Esophagus squamous epithelium (tissue), 5 donors: Measurements from ENCODE around the gene CCDC97. TPM values are rescaled to one million over a fixed set of nuclear protein-coding genes. Genes with fewer than 3 reads are reported as not detected.

Experiments
- DNase-seq: peaks from one replicate; lab custom pipeline; 2025; lab: John Stamatoyannopoulos, UW
- H3K27ac ChIP-seq, 4 donors: fragments of 200-600 bp; sonication (generic); one replicate each; pipeline ENCODE4 v1.5.1; 2016 to 2019; ENCODE audit warnings: mild to moderate bottlenecking in 1 of 4
- H3K27me3 ChIP-seq, 4 donors: fragments of 200-600 bp; sonication (generic); 1 replicate in 3 of 4; 2 replicates in 1 of 4; pipeline versions ENCODE4 v1.5.1 to v1.6.0; 2017 to 2021; ENCODE audit warnings: antibody characterized with exemption in 1 of 4
- H3K36me3 ChIP-seq, 3 donors: fragments of 200-600 bp; sonication (generic); one replicate each; pipeline ENCODE4 v1.5.1; 2016 to 2019
- H3K4me1 ChIP-seq, 3 donors: fragments of 200-600 bp; sonication (generic); one replicate each; pipeline ENCODE4 v1.5.1; 2017 to 2019
- H3K4me3 ChIP-seq, 4 donors: fragments of 200-600 bp; sonication (generic); 1 replicate in 3 of 4; 2 replicates in 1 of 4; pipeline ENCODE4 v1.5.1; 2016 to 2019; ENCODE audit warnings: mild to moderate bottlenecking in 2 of 4, moderate library complexity in 1 of 4
- H3K9me3 ChIP-seq, 3 donors: fragments of 200-600 bp; sonication (generic); one replicate each; pipeline ENCODE4 v1.5.1; 2016 to 2019
- POLR2A ChIP-seq, 4 donors: fragments of 450-650 bp; IDR thresholded peaks; one replicate each; pipeline ENCODE4 v1.6.1; 2017; ENCODE audit warnings: antibody characterized with exemption in 4 of 4, mild to moderate bottlenecking in 4 of 4, moderate library complexity in 3 of 4
- WGBS, 2 donors: methylation state at CpG; one replicate each; pipeline ENCODE4 v1.1.5; 2018; 5-methylcytosine and 5-hydroxymethylcytosine counted together
- intact Hi-C: fragments of 100-400 bp; cut with DNase I; formaldehyde crosslinking; loops from one replicate; pipeline ENCODE4 v1.15.0; 2022
- total RNA-seq, 4 donors: library from RNA; depleted of rRNA; stranded (reverse); fragments of >200 nt; gene quantifications; one replicate each; pipeline ENCODE4 v1.1.0, GENCODE V29; 2016
- TF ChIP-seq, protein P1 (sequence below), 6 experiments: fragments of 450-650 bp in 4 of 6; fragments of 200-600 bp in 2 of 6; sonication (generic) in 2 of 6; IDR thresholded peaks; one replicate each; pipeline ENCODE4 v1.5.1; 2016 to 2019; ENCODE audit warnings: antibody characterized with exemption in 6 of 6, mild to moderate bottlenecking in 4 of 6, moderate library complexity in 4 of 6
- donor health status: DM: yes; HTN: yes; CAD: no.

Gene CCDC97
- total RNA-seq, 4 donors from 2014 or later, result 9.4 to 19.5 (median 14.7) TPM

DNA sequence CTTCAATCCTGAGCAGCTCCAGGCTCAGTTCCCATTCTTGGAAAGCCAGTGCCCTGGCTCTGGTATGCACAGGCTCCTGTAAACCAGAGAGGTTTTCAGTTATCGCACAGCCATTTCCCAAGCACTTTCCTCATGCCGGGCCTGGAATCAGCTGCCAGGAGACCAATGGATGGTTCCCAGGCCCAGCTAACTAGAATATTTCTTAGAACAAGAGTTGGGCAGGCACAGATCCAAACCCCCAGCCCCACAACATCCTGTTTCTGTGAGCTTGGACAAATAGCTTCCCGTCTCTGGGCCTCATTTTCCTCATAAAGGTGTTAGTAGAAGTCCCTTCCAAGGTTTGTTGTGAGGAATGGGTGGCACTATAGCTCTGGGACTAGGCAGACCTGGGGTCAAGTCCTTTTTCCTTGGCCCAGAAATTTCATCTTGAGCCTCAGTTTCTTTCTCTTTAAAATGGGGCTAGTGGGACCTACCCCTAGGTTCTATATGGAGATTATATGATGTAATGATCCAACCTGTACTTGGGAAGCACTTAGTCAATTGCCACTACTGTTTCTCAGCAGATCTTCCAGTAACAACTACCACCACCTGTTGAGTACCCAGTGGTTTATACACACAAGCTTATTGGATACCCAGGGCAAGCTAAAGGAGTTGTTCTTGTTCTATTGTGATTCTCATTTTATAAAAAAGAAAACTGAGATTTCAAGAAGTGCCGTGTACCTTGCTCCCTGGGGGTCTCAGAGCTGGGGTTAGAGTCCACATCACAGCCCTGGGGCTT is 5.1 kb upstream of the CCDC97 start:
- H3K4me3 ChIP-seq, result no peak overlapping the region
- no peaks in the 10 kb centered on the region for H3K9me3 ChIP-seq
- WGBS, 2 donors, result 74 to 80% methylated on average over 1 to 3 of the region's 4 CpGs
- H3K27ac ChIP-seq, result peak overlapping the region in 2 of 4 donors; percentile 35 to 99
- peaks cover 32 to 83% (median 33%) of the 10 kb centered on the region in 3 donors for H3K36me3 ChIP-seq
- H3K27me3 ChIP-seq, result no peaks in the 10 kb centered on the region
- peaks cover 22 to 70% (median 40%) of the 10 kb centered on the region in 3 donors for H3K4me1 ChIP-seq
- no peak for DNase-seq
- TF ChIP-seq, protein P1, sequence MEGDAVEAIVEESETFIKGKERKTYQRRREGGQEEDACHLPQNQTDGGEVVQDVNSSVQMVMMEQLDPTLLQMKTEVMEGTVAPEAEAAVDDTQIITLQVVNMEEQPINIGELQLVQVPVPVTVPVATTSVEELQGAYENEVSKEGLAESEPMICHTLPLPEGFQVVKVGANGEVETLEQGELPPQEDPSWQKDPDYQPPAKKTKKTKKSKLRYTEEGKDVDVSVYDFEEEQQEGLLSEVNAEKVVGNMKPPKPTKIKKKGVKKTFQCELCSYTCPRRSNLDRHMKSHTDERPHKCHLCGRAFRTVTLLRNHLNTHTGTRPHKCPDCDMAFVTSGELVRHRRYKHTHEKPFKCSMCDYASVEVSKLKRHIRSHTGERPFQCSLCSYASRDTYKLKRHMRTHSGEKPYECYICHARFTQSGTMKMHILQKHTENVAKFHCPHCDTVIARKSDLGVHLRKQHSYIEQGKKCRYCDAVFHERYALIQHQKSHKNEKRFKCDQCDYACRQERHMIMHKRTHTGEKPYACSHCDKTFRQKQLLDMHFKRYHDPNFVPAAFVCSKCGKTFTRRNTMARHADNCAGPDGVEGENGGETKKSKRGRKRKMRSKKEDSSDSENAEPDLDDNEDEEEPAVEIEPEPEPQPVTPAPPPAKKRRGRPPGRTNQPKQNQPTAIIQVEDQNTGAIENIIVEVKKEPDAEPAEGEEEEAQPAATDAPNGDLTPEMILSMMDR (IDR thresholded peaks at IDR 0.05), result no peak
- TF ChIP-seq POLR2A (IDR thresholded peaks at IDR 0.05), result no peak
- intact Hi-C loops, result loop anchor here (5.0 kb wide), 1 partner anchor 38 kb away; no protein-coding TSS in a partner anchor

DNA sequence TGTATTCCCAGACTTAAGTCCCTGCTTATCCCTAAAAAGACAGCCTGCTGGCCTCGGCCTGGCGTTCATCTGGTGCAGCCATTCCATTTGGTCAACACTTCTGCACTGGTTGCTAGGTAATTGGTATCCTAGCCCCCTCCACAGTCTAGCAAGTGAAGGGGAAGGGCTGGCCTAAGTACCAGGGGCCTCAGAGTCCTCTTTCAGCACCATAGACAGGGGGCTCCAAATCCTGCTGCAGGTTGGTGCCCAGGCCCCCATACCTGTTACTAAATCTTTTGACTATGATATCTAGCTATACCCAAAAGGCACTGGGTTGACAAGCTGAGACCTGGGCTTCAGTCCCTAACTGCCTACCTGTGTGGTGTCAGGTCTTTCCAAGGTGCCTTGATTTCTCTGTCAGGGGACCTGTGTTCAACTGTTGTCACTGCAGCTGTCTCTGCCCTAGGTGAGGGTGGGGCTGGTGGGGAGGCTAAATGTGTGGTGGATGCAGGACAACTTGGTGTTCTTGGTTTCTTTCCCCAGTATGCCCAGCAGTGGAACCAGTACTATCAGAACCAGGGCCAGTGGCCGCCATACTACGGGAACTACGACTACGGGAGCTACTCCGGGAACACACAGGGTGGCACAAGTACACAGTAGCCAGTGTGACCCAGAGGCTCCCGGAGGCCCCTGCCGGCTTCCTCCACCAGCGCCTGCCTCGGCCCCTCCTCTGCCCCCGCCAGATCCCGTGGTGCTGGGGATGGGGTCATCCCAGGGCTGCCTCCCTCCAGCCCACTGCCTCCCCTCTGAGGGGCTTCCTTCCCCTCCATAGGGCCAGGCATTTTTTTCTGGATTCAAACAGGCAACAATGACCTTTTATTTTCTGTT is 3.8 kb upstream of the CCDC97 start:
- DNase-seq, result no peak
- H3K27ac ChIP-seq, result peak overlapping the region; percentile 4 to 99 (median 73)
- H3K27me3 ChIP-seq, result no peaks in the 10 kb centered on the region
- H3K9me3 ChIP-seq, result no peaks in the 10 kb centered on the region
- WGBS, 2 donors, result 64 to 77% methylated on average over 7 to 10 of the region's 13 CpGs
- TF ChIP-seq POLR2A (IDR thresholded peaks at IDR 0.05), result no peak
- TF ChIP-seq, protein P1 (IDR thresholded peaks at IDR 0.05), result no peak
- H3K36me3 ChIP-seq, result peaks cover 31 to 70% (median 32%) of the 10 kb centered on the region in 3 donors
- peaks cover 27 to 65% (median 36%) of the 10 kb centered on the region in 3 donors for H3K4me1 ChIP-seq
- no peak overlapping the region for H3K4me3 ChIP-seq
- intact Hi-C loops, result loop anchor here (5.0 kb wide), 1 partner anchor 39 kb away; no protein-coding TSS in a partner anchor

DNA sequence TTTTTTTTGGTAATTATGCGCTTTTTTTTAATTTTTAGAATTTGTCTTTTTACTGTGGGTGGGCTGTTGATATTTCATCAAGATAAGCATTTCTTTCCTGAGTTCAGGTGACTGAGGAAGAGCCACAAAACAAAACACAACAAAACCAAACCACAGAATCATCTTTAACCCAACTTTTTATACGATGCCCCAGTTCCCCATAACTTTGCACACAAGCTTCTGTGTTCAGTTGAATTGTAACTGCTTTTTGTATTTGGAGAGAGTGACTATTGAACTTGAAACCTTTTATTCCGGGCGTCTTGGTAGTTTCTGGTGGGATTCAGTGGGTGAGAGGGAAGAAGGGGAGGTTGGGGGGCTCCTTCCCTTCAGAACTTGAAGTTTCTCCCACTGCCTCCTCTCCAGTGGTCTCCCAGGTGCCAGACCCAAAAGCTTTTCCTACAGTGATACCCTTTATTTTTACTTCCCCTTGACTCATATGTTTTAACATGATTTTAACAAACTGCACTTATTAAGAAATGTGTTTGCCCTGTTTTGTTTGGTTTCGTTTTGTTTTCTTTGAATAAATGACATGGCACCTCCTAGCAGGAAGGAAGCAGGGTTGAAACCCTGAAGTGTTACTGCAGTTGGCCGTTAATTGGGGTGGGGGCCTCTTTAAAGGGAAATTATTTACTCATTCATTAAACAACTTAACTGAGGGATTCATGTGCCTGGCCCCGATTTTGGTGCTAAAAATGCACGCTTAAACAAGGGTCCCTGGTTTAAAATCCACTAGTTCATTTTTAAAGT is 2.7 kb upstream of the CCDC97 start:
- no peaks in the 10 kb centered on the region for H3K27me3 ChIP-seq
- no peak overlapping the region for H3K4me3 ChIP-seq
- intact Hi-C loops, result loop anchor here (5.0 kb wide), 1 partner anchor 40 kb away; no protein-coding TSS in a partner anchor
- WGBS, 2 donors, result 36 to 45% methylated on average over 8 of the region's 8 CpGs
- DNase-seq, result no peak
- H3K36me3 ChIP-seq, result peaks cover 24 to 62% (median 32%) of the 10 kb centered on the region in 3 donors
- H3K9me3 ChIP-seq, result no peaks in the 10 kb centered on the region
- H3K27ac ChIP-seq, result peak overlapping the region; percentile 96 to 99 (median 96)
- H3K4me1 ChIP-seq, result peaks cover 34 to 68% (median 37%) of the 10 kb centered on the region in 3 donors
- TF ChIP-seq, protein P1 (IDR thresholded peaks at IDR 0.05), result no peak
- TF ChIP-seq POLR2A (IDR thresholded peaks at IDR 0.05), result no peak

DNA sequence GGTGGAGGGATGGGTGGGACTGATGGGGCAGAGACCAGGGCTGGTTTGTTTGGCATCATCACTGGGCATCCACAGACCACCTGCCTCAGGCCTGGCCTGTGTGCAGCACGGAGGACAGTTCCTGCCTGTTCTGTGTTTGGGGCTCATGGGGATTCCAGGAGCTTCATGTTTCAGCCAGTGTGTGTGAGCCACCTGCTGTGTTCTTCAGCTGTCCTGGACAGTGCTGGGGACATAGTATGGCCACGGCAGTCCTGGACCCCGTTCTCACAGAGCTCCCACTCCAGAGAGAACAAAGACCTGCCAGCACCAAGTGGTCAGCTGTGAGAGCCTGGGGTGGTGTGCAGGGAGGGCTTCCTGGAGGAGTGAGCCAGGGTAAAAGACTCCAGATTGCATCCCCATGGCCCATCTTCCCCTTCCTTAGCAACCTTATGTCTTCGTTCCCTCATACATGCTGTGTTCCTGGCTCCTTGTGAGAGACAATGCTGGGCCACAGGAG is 2.0 kb upstream of the CCDC97 start:
- Histone ChIP-seq H3K9me3 (no peaks in the 10 kb centered on the region), H3K4me3 (peak overlapping the region in 2 of 4 donors; percentile 1 to 97), H3K27me3 (no peaks in the 10 kb centered on the region), H3K27ac (peak overlapping the region; percentile 96 to 99 (median 96)), H3K4me1 (peaks cover 34 to 75% (median 37%) of the 10 kb centered on the region in 3 donors), H3K36me3 (peaks cover 25 to 62% (median 32%) of the 10 kb centered on the region in 3 donors)
- DNase-seq, result no peak
- no peak for TF ChIP-seq POLR2A (IDR thresholded peaks at IDR 0.05)
- TF ChIP-seq, protein P1 (IDR thresholded peaks at IDR 0.05), result no peak
- WGBS, 2 donors, result 0 to 20% methylated on average over 1 to 2 of the region's 4 CpGs
- intact Hi-C loops, result loop anchor here (5.0 kb wide), 1 partner anchor 41 kb away; no protein-coding TSS in a partner anchor
